HG02763 (cell line): ENCODE results near the gene PANK2.

Experiments used
- ATAC-seq: cut with Tn5 transposase; IDR thresholded peaks from one replicate; pipeline ENCODE4 v1.9.1; 2021; ENCODE audit warnings: mild to moderate bottlenecking, moderate library complexity; ENCODE audit not compliant: unreplicated experiment

The PANK2 gene

GRCh38 chr20:3973705-3974104 is 84.5 kb downstream of the PANK2 start:
- ATAC-seq: no peak

DNA sequence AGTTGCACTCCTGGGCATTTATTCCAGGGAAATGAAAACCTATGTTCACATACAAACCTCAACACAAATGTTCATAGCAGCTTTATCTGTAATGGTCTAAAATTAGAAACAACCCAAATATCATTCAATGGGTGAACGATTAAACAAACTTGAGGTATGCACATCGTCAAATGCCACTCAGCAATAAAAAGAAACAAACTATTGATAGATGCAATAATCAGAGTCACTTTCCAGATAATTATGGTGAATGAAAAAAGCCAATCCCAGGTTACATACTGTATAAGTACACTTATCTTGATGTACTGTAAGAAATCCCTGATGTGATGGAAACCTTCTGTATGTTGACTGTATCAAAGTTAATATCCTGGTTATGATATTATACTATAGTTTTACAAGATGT is 87.3 kb downstream of the PANK2 start:
- ATAC-seq: no peak
